ENCODE measurements around the gene ADRB2.

The ADRB2 gene

GRCh38 chr5:148805326-148806290, 20.8 kb upstream of the ADRB2 start:
- DNase-seq = peak in 1 of 58 donors; percentile 6

- no peak for DNase-seq
Observed at GRCh38 chr5:148806520-148806931, 19.9 kb upstream of the ADRB2 start.

- no peak for DNase-seq
Observed at GRCh38 chr5:148807851-148808250, 18.6 kb upstream of the ADRB2 start.

- DNase-seq = peak in 1 of 58 donors; percentile 45
Observed at GRCh38 chr5:148808864-148809642, 17.4 kb upstream of the ADRB2 start.

GRCh38 chr5:148809781-148810524, 16.5 kb upstream of the ADRB2 start:
- DNase-seq = no peak

GRCh38 chr5:148810823-148811222, 15.6 kb upstream of the ADRB2 start:
- no peak for DNase-seq

DNA sequence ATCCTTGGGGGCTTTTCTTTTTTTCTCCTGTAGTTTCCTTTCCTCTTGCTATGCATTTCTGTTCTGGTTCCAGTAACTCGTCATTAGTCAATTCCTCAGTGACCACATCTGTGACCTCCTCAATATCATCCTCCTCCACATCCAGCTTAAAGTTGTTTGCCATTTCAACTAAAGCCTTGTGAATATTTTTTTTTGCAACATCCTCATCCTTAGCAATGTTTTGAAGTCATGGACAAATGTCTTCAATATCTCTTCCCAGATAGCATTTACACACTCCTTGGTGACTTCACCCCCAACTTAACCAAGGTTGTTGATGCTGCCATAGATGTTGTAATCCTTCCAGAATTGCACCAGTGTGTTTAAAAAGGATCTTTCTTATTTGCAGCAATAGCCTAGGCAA, 14.7 kb upstream of the ADRB2 start:
- DNase-seq = no peak

DNA sequence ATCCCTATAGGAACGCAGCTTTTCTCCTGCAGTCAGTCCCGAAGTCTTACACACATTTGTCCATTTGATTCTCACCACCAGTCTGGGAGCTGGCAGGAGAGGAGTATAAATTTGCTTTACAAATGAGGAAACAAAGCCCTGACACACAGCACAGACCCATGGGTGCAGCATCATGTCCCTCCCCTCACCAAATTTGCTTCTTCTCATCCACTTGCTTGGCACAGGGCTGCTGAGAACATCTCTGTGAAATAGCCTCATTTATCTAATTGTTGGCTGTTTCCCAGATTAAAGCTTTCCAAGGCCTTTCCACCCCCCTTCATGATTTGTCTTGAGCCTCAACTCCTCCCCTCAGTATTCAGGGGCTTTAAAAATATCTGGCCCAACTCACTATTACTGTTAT, 11.3 kb upstream of the ADRB2 start:
- no peak for DNase-seq

DNA sequence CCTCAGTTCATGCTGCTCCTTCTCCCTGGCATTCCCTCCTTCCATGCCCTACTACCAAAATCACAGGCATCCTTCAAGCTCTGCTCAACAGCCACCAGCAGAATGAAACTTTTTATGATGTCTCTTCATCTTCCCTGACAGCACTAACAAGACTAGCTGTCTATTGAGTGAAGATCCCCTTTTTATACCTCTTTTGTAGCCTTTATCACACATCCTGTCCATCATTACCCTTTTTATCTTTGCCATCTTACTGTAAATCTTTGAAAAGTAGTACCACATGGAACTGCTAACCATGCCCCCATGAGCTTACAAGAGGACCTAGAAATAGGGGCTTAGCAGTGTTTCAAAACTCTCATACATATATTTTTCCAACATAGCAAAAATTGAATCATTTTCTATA, 10.8 kb upstream of the ADRB2 start:
- no peak for DNase-seq

DNA sequence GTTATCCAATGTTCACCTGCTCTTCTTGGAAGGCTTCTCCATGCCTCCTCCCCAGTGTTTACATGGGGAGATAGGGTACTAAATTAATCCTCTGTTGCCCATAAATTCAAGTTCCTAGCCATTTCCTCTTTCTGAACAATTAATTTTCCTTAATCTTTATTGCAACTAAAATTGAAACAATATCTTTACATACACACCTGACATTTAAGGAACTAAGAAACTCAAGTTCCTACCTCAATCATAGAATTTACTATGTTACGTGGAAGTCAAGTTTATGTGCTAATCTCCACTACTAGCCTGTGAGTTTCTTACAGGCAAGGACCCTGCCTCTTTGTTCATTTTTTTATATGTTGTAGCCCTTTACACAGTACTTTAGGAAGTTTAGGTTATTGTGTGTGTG, 10.1 kb upstream of the ADRB2 start:
- no peak for DNase-seq

DNA sequence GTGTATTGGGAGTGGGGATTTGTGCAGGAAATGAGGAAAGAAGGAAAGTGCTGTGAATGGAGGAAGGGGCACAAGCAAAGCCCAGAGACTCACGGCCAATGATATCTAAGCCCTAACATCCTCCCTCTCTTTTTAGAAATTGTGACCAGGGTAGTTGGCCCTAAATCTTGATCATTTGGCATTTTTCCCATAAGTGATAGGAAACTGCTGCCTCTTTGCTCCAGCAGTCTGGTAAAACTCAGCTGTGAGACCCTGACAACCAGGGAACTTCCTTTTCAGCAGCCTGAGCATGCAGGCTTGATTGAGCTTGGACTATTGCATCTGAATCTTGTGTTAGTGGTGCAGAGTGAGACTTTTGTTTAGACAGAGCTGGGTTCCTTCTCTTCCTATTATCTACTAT, 9.6 kb upstream of the ADRB2 start:
- DNase-seq = no peak

DNA sequence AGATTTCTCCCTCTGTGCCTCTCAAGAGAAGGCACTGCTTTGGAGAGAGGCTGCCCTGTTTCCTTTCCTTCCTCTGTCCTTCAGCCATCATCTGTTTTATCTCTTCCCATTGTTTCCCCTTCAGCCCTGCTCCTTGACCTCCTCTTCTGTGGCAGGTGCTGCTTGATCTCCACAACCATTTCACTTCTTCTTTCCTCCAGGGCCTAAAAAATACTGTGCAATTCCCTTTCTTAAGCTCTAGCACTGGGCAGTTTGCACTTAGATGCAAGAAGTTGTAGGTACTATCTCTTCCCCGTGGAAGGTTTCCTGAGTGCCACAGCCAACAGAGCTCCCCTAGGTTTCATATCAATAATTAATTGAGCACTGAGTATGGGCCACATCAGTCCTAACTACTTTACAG, 8.8 kb upstream of the ADRB2 start:
- no peak for DNase-seq

- DNase-seq = peak in 1 of 58 donors; percentile 13
Observed at GRCh38 chr5:148820461-148821395, 5.7 kb upstream of the ADRB2 start.

- DNase-seq = no peak
Observed at GRCh38 chr5:148823871-148824270, 2.5 kb upstream of the ADRB2 start.

- DNase-seq = peak in 2 of 58 donors; percentile 52 to 58
Observed at GRCh38 chr5:148825716-148826052, 727 bp upstream of the ADRB2 start.

GRCh38 chr5:148826739-148827070, 294 bp downstream of the ADRB2 start:
- peak in 1 of 58 donors; percentile 51 for DNase-seq

GRCh38 chr5:148827723-148828122, 1.3 kb downstream of the ADRB2 start:
- no peak for DNase-seq

DNA sequence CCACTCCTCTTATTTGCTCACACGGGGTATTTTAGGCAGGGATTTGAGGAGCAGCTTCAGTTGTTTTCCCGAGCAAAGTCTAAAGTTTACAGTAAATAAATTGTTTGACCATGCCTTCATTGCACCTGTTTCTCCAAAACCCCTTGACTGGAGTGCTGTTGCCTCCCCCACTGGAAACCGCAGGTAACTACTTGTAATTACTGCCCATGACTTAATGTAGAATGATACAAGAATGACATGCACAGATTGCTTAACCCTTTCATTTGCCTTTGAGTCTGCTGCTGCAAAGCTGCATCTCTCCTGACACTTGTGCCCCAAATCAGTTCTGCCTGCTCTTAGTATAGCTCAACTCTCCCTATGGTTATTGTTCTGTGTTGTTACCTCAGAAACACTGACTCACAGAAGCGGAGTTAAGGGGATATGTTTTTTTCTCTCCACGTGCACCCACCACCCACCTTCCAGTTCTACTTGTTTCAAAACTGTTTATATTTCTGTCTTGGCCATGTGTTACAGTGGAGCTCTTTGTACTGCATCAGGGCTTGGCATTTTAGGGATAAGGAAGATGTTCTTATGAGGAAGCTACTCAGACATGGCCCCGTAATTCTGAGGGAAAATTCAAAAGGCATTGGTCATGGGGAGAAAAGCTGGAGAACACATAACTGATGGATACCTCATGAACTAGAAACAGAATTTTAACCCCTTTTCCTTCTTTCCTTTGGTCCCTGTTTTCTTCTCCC, 2.3 kb downstream of the ADRB2 start:
- no peak for DNase-seq

DNA sequence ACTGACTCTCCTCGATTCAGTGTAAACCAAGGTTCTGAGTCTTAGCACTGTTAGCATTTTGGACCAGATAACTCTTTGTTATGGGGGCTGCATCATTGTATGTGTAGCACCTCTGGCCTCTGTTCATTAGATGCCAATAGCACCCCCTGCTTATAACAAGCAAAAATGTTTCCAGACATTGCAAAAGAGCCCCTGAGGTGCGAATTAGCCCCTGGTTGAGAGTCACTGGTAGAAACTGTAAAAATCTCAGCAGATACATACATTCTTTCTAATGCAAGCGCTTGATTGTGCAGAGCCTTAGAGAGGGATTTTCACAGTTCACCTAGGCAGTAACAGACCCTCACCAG, 2.8 kb downstream of the ADRB2 start:
- no peak for DNase-seq

DNA sequence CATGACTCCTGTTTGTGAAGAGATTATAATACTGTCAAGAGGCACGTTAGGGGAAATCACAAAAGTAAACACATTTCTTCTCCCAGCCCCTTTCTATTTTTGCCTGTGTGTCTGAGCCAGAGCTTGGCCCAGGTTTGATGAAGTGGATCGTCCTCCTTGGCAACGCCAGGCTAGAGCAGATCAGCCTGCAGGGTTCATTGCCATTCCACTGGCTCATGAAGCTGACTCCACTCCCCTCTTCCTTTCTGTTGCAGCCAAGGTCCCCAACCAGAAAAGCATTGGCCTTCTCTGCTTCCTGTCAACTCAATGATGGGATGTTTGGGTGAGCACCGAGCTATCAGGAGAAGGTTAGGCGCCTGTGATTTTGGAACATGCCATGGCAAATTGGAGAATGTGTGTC, 3.3 kb downstream of the ADRB2 start:
- DNase-seq = peak in 1 of 58 donors; percentile 15
